ENCODE measurements around the gene HMX2.
A peak's percentile ranks its signal among the peaks of the same experiment; 100 is the strongest.

HMX2 gene

DNA sequence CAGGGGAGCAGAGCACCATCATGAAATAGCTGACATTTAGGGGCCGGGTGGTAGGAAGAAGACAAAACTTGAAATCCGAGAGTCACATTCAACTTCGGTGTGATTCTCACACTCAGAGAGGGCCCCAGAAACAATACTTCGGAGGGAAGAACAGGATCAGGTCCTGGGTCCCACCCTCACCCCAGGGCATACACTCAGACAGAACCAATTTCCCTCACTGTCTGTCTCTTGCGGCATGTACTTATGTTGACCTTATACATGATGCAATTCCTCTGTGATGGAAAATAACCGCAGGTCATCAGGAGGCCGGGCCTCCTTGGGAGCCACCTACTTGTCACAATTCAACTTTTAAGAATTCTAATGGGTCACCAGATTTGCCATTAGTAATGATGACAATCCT is 38.5 kb upstream of the HMX2 start:
- H3K4me3 ChIP-seq (ENCODE audit: low read depth, low read length) = no peak overlapping the region
- DNase-seq (ENCODE audit: low read depth) = no peak
- TF ChIP-seq, protein P1, sequence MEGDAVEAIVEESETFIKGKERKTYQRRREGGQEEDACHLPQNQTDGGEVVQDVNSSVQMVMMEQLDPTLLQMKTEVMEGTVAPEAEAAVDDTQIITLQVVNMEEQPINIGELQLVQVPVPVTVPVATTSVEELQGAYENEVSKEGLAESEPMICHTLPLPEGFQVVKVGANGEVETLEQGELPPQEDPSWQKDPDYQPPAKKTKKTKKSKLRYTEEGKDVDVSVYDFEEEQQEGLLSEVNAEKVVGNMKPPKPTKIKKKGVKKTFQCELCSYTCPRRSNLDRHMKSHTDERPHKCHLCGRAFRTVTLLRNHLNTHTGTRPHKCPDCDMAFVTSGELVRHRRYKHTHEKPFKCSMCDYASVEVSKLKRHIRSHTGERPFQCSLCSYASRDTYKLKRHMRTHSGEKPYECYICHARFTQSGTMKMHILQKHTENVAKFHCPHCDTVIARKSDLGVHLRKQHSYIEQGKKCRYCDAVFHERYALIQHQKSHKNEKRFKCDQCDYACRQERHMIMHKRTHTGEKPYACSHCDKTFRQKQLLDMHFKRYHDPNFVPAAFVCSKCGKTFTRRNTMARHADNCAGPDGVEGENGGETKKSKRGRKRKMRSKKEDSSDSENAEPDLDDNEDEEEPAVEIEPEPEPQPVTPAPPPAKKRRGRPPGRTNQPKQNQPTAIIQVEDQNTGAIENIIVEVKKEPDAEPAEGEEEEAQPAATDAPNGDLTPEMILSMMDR (IDR thresholded peaks at IDR 0.05; ENCODE audit: low read depth, low read length) = no peak
- TF ChIP-seq MYC (IDR thresholded peaks at IDR 0.05; ENCODE audit: low read depth, low read length) (no peak), POLR2A (IDR thresholded peaks at IDR 0.05; ENCODE audit: extremely low read depth, insufficient read length) (no peak)
- TF ChIP-seq, protein P2, sequence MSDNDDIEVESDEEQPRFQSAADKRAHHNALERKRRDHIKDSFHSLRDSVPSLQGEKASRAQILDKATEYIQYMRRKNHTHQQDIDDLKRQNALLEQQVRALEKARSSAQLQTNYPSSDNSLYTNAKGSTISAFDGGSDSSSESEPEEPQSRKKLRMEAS (IDR thresholded peaks at IDR 0.05; ENCODE audit: low read depth, low read length) = no peak

DNA sequence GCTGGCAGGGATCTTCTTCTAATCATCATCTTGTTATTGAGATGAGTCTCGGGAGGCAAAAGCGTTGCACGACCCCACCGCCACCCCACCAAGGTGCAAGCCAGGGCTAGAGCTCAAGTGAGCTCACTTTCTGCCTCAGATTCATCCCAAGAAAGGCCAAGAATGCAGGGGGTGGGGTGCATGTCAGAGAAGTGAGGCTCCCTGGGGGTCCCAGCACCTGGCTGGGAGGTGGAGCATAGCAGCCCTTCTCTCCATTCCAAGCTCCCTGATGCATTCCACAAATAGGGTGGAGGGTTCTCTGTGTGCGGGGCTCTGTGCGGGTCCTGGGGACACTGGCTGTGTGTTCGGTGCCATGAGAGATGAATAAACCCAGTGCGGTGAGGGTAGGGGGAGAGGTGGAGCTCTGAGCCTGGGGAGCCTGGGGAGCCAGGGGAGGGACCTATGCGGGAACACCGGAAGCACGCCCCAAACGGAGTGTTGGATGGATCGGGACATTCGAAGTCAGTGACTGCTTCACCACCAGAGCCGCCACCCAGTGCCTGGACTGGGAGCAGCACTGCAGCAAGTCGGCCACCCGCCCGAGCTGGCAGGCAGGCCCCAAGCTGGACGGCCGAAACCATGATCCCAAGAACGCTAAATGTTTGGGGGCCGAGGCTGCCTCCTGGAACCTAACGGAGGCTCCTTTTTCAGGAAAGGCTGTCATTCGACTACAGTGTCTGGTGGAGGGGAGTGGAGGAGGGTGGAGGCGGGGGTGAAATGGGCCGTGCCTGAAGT is 30.1 kb upstream of the HMX2 start:
- DNase-seq (ENCODE audit: low read depth) = no peak
- no peak for TF ChIP-seq MYC (IDR thresholded peaks at IDR 0.05; ENCODE audit: low read depth, low read length)
- no peak for TF ChIP-seq POLR2A (IDR thresholded peaks at IDR 0.05; ENCODE audit: extremely low read depth, insufficient read length)
- TF ChIP-seq, protein P1 (IDR thresholded peaks at IDR 0.05; ENCODE audit: low read depth, low read length) = no peak
- TF ChIP-seq, protein P2 (IDR thresholded peaks at IDR 0.05; ENCODE audit: low read depth, low read length) = no peak
- no peak overlapping the region for H3K4me3 ChIP-seq (ENCODE audit: low read depth, low read length)

DNA sequence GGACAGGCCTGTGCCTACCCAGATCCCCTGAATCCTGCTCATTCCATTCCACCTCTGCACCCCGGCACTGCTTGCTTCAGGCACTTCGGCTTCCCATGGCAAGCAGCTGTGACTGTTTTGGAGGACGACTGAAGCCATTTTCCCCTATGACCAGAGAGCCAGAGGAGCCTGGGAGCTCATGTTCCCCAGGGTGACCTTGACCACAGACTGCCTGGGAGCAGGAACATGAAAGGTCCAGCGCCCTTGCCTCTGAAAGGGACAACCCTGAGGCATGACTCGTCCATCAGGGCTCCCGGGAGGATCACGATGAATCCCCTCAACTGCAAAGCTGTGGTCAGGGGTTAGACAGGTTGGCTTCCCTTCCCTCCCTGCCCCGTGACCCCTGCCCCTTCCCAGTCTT is 28.9 kb upstream of the HMX2 start:
- no peak for TF ChIP-seq POLR2A (IDR thresholded peaks at IDR 0.05; ENCODE audit: extremely low read depth, insufficient read length)
- no peak for TF ChIP-seq MYC (IDR thresholded peaks at IDR 0.05; ENCODE audit: low read depth, low read length)
- TF ChIP-seq, protein P1 (IDR thresholded peaks at IDR 0.05; ENCODE audit: low read depth, low read length) = no peak
- TF ChIP-seq, protein P2 (IDR thresholded peaks at IDR 0.05; ENCODE audit: low read depth, low read length) = no peak
- DNase-seq (ENCODE audit: low read depth) = no peak
- no peak overlapping the region for H3K4me3 ChIP-seq (ENCODE audit: low read depth, low read length)

DNA sequence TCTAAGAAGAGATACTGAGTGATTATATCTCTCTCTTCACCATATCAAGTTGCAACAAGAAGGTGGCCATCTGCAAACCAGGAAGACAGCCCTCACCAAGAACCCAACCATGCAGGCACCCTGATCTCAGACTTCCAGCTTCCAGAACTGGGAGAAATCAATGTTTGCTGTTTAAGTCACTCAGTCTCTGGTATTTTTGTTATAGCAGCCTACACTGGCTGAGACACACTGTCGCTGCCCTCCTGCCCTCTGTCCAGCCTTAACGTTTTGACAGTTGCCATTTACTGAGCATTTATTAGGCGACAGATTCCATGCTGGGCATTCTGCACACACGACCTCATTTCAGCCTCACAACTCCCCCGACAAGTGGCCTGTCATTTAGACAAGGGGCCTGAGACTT is 21.7 kb upstream of the HMX2 start:
- no peak for DNase-seq (ENCODE audit: low read depth)
- TF ChIP-seq MYC (IDR thresholded peaks at IDR 0.05; ENCODE audit: low read depth, low read length) (no peak), POLR2A (IDR thresholded peaks at IDR 0.05; ENCODE audit: extremely low read depth, insufficient read length) (no peak)
- TF ChIP-seq, protein P2 (IDR thresholded peaks at IDR 0.05; ENCODE audit: low read depth, low read length) = no peak
- TF ChIP-seq, protein P1 (IDR thresholded peaks at IDR 0.05; ENCODE audit: low read depth, low read length) = no peak
- no peak overlapping the region for H3K4me3 ChIP-seq (ENCODE audit: low read depth, low read length)

DNA sequence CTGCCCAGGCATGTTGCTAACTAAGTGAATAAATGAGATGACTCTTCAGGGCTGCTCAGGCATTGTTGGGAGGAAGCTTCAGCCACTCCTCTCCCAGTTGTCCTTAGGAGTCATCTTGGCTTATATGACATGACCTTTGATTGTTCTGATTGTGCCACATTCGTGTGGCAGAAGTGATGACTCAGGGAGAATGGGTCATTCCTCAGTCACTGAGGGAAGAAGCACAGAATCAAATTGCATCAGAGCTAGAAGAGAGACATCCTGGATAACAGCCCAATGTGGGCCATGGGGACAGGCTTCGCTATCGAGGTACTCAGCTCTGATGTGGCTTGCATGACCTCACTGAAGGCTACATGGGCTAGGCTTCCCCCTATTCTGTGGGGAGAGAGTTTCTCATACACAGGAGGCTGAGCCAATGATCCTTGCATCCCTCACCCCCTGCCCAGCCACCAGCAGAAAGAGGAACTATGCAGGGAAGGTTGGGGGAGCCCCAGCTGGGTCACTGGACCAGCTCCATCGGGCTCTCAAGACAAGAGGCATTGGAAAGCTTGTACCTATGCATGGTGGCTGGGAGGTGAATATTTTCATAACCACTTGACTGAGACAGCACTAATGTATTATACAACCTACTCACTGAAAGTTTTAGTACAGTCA is 18.2 kb upstream of the HMX2 start:
- peak; percentile 38 for DNase-seq (ENCODE audit: low read depth)
- TF ChIP-seq MYC (IDR thresholded peaks at IDR 0.05; ENCODE audit: low read depth, low read length) = no peak
- TF ChIP-seq, protein P1 (IDR thresholded peaks at IDR 0.05; ENCODE audit: low read depth, low read length) = no peak
- TF ChIP-seq, protein P2 (IDR thresholded peaks at IDR 0.05; ENCODE audit: low read depth, low read length) = no peak
- TF ChIP-seq POLR2A (IDR thresholded peaks at IDR 0.05; ENCODE audit: extremely low read depth, insufficient read length) = no peak
- H3K4me3 ChIP-seq (ENCODE audit: low read depth, low read length) = no peak overlapping the region
